A549 treated with CpdA at 1 μM for 4 hours (cell line): Measurements from ENCODE around the gene ASB18. TPM values are rescaled to one million over a fixed set of nuclear protein-coding genes. Genes with fewer than 3 reads are reported as not detected.

Experiments
- total RNA-seq: library from RNA; stranded (reverse); fragments of 200-300 nt; extraction: Qiagen RNA extraction; gene quantifications from 5 replicates; pipeline ENCODE4 v1.2.3, GENCODE V29; 2022; ENCODE audit warnings: low read depth

Gene ASB18, protein sequence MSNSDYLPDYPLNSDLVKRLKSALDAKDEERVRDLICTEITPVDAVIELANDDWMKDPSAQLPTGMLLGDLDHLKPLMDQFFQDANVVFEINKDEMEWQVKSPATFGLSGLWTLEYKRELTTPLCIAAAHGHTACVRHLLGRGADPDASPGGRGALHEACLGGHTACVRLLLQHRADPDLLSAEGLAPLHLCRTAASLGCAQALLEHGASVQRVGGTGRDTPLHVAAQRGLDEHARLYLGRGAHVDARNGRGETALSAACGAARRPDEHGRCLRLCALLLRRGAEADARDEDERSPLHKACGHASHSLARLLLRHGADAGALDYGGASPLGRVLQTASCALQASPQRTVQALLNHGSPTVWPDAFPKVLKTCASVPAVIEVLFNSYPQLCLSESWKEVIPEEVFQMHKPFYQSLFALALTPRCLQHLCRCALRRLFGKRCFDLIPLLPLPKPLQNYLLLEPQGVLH
- not detected in 5 replicates for total RNA-seq

GRCh38 chr2:236264256-236264655, at the start of gene ASB18:
Gene ASB18 (minus strand): TSS chr2:236264406. CDS start chr2:236264345, 61 bp downstream.

GRCh38 chr2:236168110-236169080, 95.8 kb downstream of the ASB18 start, which contains the start of gene GBX2:
Gene GBX2 (minus strand): TSS chr2:236168386. CDS start chr2:236167971, 415 bp downstream.

Other genes with a start within 250 kb of the ASB18 start
- 2.2 to 3.7 TPM (median 2.6 TPM) in 5 replicates for gene GBX2, start 96.0 kb downstream of the ASB18 start, total RNA-seq